ENCODE measurements around the gene PSMC3. TPM values are rescaled to one million over a fixed set of nuclear protein-coding genes. Genes with fewer than 3 reads are reported as not detected.

PSMC3 gene
- total and polyA plus RNA-seq, 2 experiments from 2014 or later: 103 to 142 TPM

- no peaks in the 10 kb centered on the region for H3K27me3 ChIP-seq
- H3K4me1 ChIP-seq (ENCODE audit: insufficient read depth): peaks cover 6% of the 10 kb centered on the region
- no peak overlapping the region for H3K27ac ChIP-seq
- no peaks in the 10 kb centered on the region for H3K9me3 ChIP-seq (ENCODE audit: low read depth)
- no peak for DNase-seq (ENCODE audit: low spot score)
- H4K20me1 ChIP-seq (ENCODE audit: insufficient read depth, poor library complexity, severe bottlenecking): no peaks in the 10 kb centered on the region
- no peak overlapping the region for H2AFZ ChIP-seq
- H3K4me2 ChIP-seq: no peak overlapping the region
- H3K79me2 ChIP-seq: no peaks in the 10 kb centered on the region
- H3K9me2 ChIP-seq (replicated peaks; ENCODE audit: insufficient read depth): no peaks in the 10 kb centered on the region
- 96% methylated on average over 3 of the region's 3 CpGs for whole genome bisulfite sequencing (ENCODE audit: low lambda C conversion rate, missing lambda C conversion rate)
- no peaks in the 10 kb centered on the region for H3K36me3 ChIP-seq (replicated peaks; ENCODE audit: insufficient read depth, low read depth)
- H3K4me3 ChIP-seq: no peak overlapping the region
- TF ChIP-seq EZH2phosphoT487 (IDR thresholded peaks at IDR 0.05; ENCODE audit: low read depth, severe bottlenecking, unreplicated experiment): no peak
- TF ChIP-seq CTCF (IDR thresholded peaks at IDR 0.05; ENCODE audit: poor library complexity): no peak
- no peak for TF ChIP-seq EZH2 (IDR thresholded peaks at IDR 0.05; ENCODE audit: borderline replicate concordance)
Observed at GRCh38 chr11:47398011-47398410, 28.2 kb downstream of the PSMC3 start.

DNA sequence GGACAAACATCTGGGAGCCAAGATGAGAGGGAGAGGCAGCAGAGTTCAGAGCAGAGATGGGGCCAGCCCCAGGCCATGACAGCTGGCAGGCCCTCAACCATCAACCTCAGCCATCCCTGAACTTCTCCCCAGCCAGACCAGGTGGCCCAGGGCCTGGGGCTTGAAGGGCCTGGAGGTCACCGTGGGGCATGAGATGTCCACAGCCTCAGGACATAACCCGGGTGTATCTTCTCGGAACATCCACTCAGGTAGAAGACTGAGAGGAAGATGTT is 30.3 kb downstream of the PSMC3 start:
- H2AFZ ChIP-seq: no peak overlapping the region
- no peaks in the 10 kb centered on the region for H3K79me2 ChIP-seq
- 90% methylated on average over 3 of the region's 3 CpGs for WGBS (ENCODE audit: low lambda C conversion rate, missing lambda C conversion rate)
- no peaks in the 10 kb centered on the region for H3K9me3 ChIP-seq (ENCODE audit: low read depth)
- no peak overlapping the region for H3K4me2 ChIP-seq
- no peaks in the 10 kb centered on the region for H3K9me2 ChIP-seq (replicated peaks; ENCODE audit: insufficient read depth)
- H3K27ac ChIP-seq: no peak overlapping the region
- DNase-seq (ENCODE audit: low spot score): no peak
- no peaks in the 10 kb centered on the region for H4K20me1 ChIP-seq (ENCODE audit: insufficient read depth, poor library complexity, severe bottlenecking)
- peaks cover 6% of the 10 kb centered on the region for H3K4me1 ChIP-seq (ENCODE audit: insufficient read depth)
- no peak overlapping the region for H3K4me3 ChIP-seq
- no peaks in the 10 kb centered on the region for H3K27me3 ChIP-seq
- no peaks in the 10 kb centered on the region for H3K36me3 ChIP-seq (replicated peaks; ENCODE audit: insufficient read depth, low read depth)
- TF ChIP-seq CTCF (IDR thresholded peaks at IDR 0.05; ENCODE audit: poor library complexity) (no peak), EZH2phosphoT487 (IDR thresholded peaks at IDR 0.05; ENCODE audit: low read depth, severe bottlenecking, unreplicated experiment) (no peak), EZH2 (IDR thresholded peaks at IDR 0.05; ENCODE audit: borderline replicate concordance) (no peak)

GRCh38 chr11:47395223-47396048 is 30.8 kb downstream of the PSMC3 start:
- Histone ChIP-seq H3K4me3 (no peak overlapping the region), H3K9me3 (ENCODE audit: low read depth) (no peaks in the 10 kb centered on the region), H3K27ac (no peak overlapping the region), H3K79me2 (no peaks in the 10 kb centered on the region), H2AFZ (no peak overlapping the region), H3K4me1 (ENCODE audit: insufficient read depth) (peaks cover 3% of the 10 kb centered on the region), H4K20me1 (ENCODE audit: insufficient read depth, poor library complexity, severe bottlenecking) (no peaks in the 10 kb centered on the region), H3K9me2 (replicated peaks; ENCODE audit: insufficient read depth) (no peaks in the 10 kb centered on the region), H3K27me3 (no peaks in the 10 kb centered on the region), H3K4me2 (no peak overlapping the region), H3K36me3 (replicated peaks; ENCODE audit: insufficient read depth, low read depth) (no peaks in the 10 kb centered on the region)
- no peak for TF ChIP-seq EZH2phosphoT487 (IDR thresholded peaks at IDR 0.05; ENCODE audit: low read depth, severe bottlenecking, unreplicated experiment)
- no peak for TF ChIP-seq EZH2 (IDR thresholded peaks at IDR 0.05; ENCODE audit: borderline replicate concordance)
- TF ChIP-seq CTCF (IDR thresholded peaks at IDR 0.05; ENCODE audit: poor library complexity): no peak
- WGBS (ENCODE audit: low lambda C conversion rate, missing lambda C conversion rate): 92% methylated on average over 17 of the region's 25 CpGs
- no peak for DNase-seq (ENCODE audit: low spot score)
